DMS53 (cell line): Measurements from ENCODE around the gene UNK.
A peak's percentile ranks its signal among the peaks of the same experiment; 100 is the strongest.

Source experiments
- DNase-seq: peaks from one replicate; lab custom pipeline; 2025; lab: John Stamatoyannopoulos, UW

The UNK gene

DNA sequence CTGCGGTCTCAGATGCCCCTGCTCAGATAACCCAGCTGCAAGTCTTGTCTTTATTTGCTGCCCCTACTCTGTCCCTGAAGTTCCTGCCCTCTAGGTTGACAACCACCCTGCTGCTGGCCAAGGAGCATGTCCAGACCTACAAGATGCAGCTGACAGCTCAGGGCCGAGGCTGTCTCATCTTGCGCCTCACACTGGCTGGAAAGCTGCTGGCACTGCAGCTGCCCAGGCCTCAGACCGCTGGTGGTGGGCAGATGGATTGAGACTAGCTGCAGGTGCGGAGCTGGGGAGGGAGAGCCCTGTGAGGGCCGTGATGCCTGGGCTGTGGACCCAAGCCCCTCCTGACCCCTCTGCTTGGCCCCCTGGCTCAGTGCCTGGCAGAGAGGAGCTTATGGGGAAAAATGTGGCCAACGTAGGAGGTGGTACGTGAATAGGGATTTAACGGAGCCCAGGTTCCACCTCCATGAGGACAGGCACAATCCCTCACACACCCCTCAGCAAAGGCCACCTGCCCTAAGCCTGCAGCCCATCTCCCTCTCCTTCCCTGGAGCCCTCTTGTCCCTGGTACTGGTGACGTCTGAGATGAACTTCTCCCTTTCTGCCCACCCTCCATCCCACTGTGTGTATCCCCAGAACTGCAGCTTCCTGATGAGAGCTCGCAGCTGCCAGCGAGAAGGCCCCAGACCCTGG, 11.3 kb upstream of the UNK start:
- DNase-seq: peak; percentile 25

GRCh38 chr17:75773808-75774470, 10.7 kb upstream of the UNK start:
- DNase-seq: peak; percentile 26

GRCh38 chr17:75774471-75774990, 10.1 kb upstream of the UNK start:
- DNase-seq: no peak

DNA sequence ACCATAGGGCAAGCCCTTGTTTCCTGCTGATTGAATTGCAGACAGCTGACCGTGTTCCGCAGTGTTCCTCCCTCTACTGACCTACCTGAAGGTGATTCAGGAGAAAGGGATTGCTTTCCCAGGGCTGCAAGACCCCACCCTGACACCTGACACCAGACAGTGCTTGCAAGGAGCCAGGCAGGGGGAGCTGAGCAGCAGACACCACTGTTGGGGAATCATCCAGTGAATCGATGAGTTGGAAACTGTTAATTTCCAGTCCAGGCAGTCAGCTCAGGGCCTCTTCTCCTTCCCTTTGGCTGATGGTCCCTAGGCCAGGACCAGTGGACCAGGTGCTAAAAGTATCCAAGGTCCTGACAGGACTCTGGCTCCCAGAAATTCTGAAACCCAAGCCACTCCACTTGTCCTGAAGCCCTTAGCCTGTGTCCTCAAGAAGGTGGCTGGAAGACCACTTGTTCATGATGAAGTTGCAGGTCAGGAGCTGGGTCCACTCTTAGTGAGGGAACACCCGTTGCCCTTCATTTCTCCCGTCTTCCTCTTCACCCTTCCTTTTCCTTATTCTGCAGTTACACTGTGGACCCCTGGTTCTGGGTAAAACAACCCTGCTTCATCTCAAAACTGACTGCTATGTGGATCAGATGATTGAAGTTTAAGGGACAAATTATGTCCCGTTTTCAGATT, 9.5 kb upstream of the UNK start:
- DNase-seq: peak; percentile 52

GRCh38 chr17:75776386-75777295, 8.0 kb upstream of the UNK start:
- DNase-seq: peak; percentile 86

GRCh38 chr17:75777296-75777922, 7.2 kb upstream of the UNK start:
- no peak for DNase-seq

GRCh38 chr17:75778066-75778860, 6.3 kb upstream of the UNK start:
- DNase-seq: peak; percentile 71

DNA sequence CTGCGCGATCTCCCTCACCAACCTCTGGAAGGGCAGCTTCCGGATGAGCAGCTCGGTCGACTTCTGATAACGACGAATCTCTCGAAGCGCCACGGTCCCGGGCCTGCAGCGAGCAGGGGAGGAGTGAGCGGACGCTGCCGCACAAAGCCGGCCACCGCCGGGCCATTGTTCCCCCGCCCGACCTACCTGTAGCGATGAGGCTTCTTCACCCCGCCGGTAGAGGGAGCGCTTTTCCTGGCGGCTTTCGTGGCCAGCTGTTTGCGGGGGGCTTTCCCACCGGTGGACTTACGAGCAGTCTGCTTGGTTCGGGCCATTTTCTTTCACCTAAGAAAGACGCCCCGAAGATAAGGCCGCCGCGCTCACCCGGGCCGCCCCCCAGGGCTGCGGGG, 5.8 kb upstream of the UNK start:
- peak; percentile 87 for DNase-seq

DNA sequence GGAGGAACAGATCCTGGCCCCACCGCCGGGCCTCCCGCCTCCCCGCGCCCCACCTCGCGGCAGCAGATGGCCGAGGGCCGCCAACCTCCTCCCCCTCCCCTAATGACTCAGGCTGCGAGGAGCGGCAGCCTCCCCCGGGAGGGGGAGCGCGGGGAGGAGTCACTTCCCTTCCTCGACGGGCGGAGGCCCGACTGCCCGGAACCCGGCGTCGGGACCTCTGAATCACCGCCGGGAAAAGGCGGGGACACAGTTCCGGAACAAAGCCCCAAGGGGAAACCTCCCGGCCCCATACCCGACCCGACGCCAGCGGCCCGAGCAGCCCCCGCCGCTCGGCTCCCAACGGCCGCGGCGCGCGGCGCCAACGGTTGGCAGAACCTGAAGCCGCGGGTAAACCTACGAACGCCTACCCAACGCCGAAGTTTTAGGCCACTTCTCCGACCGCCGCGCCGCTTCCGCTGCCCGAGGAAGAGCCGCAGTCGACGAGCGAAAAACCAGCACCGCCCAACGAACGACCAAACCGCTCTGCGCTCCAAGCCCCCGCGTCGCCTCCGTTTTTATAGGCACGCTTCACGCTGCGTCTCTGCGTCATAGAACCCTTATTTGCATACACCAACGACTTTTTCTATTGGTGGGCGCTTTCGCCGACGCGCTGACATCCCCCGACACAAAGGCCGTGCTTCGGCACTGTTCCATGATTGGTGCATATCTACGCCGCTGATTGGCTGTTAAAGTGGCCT, 5.2 kb upstream of the UNK start:
- DNase-seq: peak; percentile 100

GRCh38 chr17:75779987-75780889, 4.4 kb upstream of the UNK start:
- no peak for DNase-seq

- DNase-seq: peak; percentile 92
Measured at GRCh38 chr17:75783069-75783783, 1.4 kb upstream of the UNK start.

DNA sequence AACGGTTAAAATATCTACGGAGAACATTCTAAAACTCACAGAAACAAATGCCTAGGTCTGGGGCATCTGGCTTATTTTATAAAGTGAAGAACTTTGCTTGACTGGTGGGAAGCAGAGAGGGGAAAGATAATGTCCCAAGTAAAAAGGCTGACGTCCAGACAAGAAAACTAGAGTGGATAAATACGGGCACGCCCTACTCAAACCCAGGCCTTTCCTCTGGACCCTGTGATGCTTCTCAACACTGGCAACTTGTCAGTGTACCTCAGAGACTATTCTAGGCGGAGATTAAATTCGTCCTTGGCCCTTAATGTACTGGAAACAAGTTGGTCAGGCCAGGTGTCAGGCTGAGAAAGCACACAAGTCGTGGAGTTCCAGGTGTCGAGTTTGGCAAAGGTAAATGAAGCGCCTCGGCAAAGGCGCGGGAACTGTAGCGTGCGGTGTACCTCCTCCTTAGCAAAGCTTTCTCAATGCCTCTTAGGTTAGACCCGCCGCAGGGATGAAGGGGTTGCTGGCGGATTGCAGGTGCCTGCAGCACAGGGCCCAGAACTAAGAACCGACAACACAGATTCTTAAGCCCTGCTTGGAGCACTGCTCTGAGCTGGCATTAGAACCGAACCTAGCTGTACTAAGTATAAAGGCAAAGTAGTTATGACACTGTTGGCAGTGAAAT, 668 bp upstream of the UNK start:
- DNase-seq: peak; percentile 79

- peak; percentile 97 for DNase-seq
Measured at GRCh38 chr17:75785016-75785890, 647 bp downstream of the UNK start.

- DNase-seq: no peak
Measured at GRCh38 chr17:75791254-75791653, 6.6 kb downstream of the UNK start.

- DNase-seq: no peak
Measured at GRCh38 chr17:75793460-75793859, 8.9 kb downstream of the UNK start.

DNA sequence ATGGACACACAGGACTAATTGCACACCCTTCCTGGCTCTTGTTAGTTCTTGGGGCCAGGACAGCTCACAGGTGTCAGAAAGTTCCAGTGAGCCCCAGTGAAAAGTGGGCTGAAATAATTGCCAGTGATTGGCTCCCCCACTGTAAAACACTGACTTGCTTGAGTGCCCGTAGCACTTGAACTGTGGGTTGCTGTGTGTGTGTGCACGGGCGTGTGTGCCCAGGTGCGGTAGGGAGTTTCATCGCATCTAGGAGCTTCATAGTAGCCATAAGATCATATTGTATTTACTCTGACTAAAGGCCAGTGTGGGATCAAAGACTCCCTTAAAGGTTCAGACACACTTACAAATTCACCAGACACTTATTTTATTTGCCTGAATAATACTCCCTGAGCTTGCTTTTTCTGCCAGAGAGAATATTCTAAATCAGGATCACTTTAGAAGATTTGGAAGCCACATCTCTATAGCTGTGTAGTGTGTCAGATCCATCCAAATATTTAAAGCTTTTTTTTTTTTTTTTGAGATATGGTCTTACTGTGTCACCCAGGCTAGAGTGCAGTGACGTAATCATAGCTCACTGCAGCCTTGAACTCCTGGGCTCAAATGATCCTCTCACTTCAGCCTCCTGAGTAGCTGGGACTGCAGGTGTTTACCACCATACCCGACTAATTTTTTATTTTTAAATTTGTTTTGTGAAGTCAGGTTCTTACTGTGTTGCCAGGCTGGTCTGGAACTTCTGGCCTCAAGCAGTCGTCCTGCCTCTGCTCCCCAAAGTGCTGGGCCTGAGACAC, 11.4 kb downstream of the UNK start:
- DNase-seq: no peak
